Measurements from ENCODE around the gene LCLAT1.

- no peak for TF ChIP-seq POLR2A (IDR thresholded peaks at IDR 0.05)
- TF ChIP-seq CTCF (IDR thresholded peaks at IDR 0.05), result no peak
These were observed 208.6 kb downstream of the LCLAT1 start for GRCh38 chr2:30655660-30656059.

All from adrenal gland (tissue), 5 donors.